Measurements from ENCODE around the gene PRR5L.

Gene PRR5L

GRCh38 chr11:36249246-36249645 is 46.8 kb upstream of the PRR5L start:
- no peak for DNase-seq (ENCODE audit: low read depth in 1 of 2, low spot score in 1 of 2)
- TF ChIP-seq GABPA (IDR thresholded peaks at IDR 0.05; ENCODE audit: low read depth) (no peak), POLR2AphosphoS5 (IDR thresholded peaks at IDR 0.05; ENCODE audit: low read depth) (no peak), REST (IDR thresholded peaks at IDR 0.05; ENCODE audit: insufficient replicate concordance, low read depth) (no peak), SPI1 (IDR thresholded peaks at IDR 0.05; ENCODE audit: borderline replicate concordance, low read depth) (no peak), CTCF (IDR thresholded peaks at IDR 0.05; ENCODE audit: insufficient read depth, low read length) (no peak)
- Histone ChIP-seq H3K4me3 (replicated peaks; ENCODE audit: insufficient read depth, low read length) (no peak overlapping the region), H3K27me3 (ENCODE audit: insufficient read depth, poor library complexity, severe bottlenecking) (no peaks in the 10 kb centered on the region), H3K27ac (replicated peaks) (no peak overlapping the region)

GRCh38 chr11:36251823-36252222 is 44.3 kb upstream of the PRR5L start:
- H3K27ac ChIP-seq (replicated peaks): no peak overlapping the region
- H3K27me3 ChIP-seq (ENCODE audit: insufficient read depth, poor library complexity, severe bottlenecking): no peaks in the 10 kb centered on the region
- TF ChIP-seq CTCF (IDR thresholded peaks at IDR 0.05; ENCODE audit: insufficient read depth, low read length) (no peak), POLR2AphosphoS5 (IDR thresholded peaks at IDR 0.05; ENCODE audit: low read depth) (no peak), GABPA (IDR thresholded peaks at IDR 0.05; ENCODE audit: low read depth) (no peak), SPI1 (IDR thresholded peaks at IDR 0.05; ENCODE audit: borderline replicate concordance, low read depth) (no peak), REST (IDR thresholded peaks at IDR 0.05; ENCODE audit: insufficient replicate concordance, low read depth) (no peak)
- H3K4me3 ChIP-seq (replicated peaks; ENCODE audit: insufficient read depth, low read length): no peak overlapping the region
- no peak for DNase-seq (ENCODE audit: low read depth in 1 of 2, low spot score in 1 of 2)

- Histone ChIP-seq H3K4me3 (replicated peaks; ENCODE audit: insufficient read depth, low read length) (no peak overlapping the region), H3K27me3 (ENCODE audit: insufficient read depth, poor library complexity, severe bottlenecking) (no peaks in the 10 kb centered on the region), H3K27ac (replicated peaks) (no peak overlapping the region)
- DNase-seq (ENCODE audit: low read depth in 1 of 2, low spot score in 1 of 2): no peak
- TF ChIP-seq POLR2AphosphoS5 (IDR thresholded peaks at IDR 0.05; ENCODE audit: low read depth): no peak
- TF ChIP-seq CTCF (IDR thresholded peaks at IDR 0.05; ENCODE audit: insufficient read depth, low read length): no peak
- no peak for TF ChIP-seq GABPA (IDR thresholded peaks at IDR 0.05; ENCODE audit: low read depth)
- TF ChIP-seq SPI1 (IDR thresholded peaks at IDR 0.05; ENCODE audit: borderline replicate concordance, low read depth): no peak
- TF ChIP-seq REST (IDR thresholded peaks at IDR 0.05; ENCODE audit: insufficient replicate concordance, low read depth): no peak
Measured at GRCh38 chr11:36253238-36253637, 42.9 kb upstream of the PRR5L start.
